CD4-positive, alpha-beta T cell treated with Interleukin-2 at 100 ng/mL for 4 hours (primary cell): ENCODE measurements around the gene LRRK2.
"Not testable (repeated sequence)": the region's sequence is repeated elsewhere in the genome, so short reads cannot be mapped to it uniquely, and the experiment has no call there.

ENCODE experiments used
- DNase-seq: peaks from one replicate; pipeline ENCODE4 v3.0.0-alpha.2; 2020; ENCODE audit warnings: low spot score

Gene LRRK2

DNA sequence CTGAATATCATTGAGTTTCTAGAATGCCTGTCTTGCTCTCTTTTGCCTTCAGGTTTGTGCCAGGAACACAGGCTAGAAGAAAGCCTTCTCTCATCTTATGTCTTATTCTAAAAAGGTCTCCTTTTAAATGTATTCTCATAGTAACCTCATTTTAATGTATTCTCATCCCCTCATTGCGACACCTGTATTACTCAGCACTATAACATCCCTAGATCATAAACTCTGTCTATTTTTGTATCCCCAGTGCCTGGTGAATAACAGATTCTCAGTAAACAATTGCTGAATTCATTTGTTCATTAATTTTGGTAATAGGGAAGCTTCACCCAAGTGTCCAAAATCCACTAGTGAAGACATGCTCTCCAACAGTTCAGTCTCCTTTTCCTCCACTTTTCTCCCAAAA, 8.8 kb upstream of the LRRK2 start:
- no peak for DNase-seq

DNA sequence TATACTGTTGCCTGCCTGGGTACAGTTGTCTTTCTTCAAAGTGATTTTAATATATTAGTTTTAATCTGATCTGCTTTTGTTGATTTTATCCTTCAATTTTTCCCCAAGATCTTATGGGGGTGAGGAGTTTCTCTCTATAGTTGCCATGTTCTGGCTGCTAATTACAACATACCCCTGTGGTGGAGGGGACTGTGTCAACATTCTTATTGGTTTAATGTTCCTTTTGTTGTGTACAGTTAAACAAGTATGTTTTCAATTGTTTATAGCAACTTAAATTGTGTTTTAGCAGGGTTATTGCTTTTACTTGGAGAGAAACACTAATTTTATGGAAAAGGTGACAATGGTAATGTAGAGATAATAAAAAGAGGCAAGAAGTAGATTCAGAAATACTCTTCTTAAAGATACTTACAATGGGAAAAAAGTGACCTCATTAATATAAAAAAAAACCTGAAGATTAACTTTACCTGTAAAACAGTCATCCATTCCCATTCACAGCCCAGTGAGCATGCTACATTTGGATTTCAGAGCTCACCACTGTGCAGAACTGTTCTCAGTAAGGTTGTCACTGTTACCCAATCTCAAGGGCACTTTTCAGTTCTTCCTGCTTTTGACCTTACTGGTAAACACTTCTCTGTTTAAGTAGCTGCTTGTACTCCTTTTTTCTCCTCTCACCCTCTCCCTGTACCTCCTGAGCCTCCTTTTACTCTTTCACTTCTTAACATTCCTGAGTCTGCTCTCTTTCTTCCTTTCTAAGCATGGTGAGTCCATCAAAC, 8.1 kb upstream of the LRRK2 start:
- DNase-seq, result no peak

DNA sequence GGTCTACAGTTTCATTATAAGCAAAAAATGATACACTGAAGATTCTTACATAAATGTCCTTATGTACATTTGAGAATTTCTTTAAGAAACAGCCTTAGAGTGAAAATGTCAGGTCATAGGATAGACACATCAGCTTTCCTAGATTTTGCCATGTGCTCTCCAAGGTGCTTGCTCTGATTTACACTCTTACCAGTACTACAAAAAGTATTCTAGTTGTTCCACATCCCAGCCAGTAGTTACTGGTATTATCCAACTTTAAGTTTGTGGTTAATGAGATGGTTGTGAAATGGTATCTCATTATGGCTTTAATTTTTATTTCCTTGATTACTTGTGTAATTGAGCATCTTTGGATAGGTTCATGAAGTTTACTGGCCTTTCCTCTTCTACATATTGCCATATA, 5.0 kb upstream of the LRRK2 start:
- no peak for DNase-seq

DNA sequence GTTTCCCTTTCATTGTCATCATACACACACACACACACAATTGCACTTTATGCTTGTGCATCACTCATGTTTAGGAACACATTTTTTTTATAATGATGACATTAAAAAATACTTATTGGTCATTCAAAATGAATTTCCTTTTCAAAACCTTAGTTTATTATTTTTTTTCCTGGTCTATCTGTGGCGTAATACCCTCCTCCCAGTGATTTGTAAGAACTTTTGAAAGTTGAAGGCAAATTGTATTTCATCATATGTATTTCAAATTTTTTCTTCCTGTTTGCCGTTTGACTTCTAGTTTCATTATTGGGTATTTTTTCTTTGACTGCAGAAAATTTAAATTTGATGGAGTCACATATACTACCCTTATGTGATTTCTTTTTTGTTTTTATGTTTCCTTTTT, 2.5 kb upstream of the LRRK2 start:
- no peak for DNase-seq

DNA sequence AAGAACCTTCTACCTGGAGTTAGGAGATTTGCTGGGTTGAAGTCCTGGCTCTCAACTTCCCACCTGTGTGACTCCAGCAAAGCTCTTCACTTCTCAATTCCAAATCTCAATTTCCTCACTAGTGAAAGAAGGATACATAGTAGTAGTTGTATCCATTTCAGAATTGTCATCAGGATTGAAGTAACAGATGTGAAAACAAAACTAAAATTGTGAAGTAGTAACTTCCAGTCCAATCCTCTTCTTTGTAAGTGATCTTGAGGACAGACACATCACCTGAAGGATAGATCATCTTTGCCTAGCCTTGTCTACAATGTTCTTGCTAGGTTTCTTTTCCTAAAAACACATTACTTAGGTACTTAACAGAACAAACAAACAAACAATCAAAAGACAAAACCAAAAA, 1.2 kb upstream of the LRRK2 start:
- no peak for DNase-seq

DNA sequence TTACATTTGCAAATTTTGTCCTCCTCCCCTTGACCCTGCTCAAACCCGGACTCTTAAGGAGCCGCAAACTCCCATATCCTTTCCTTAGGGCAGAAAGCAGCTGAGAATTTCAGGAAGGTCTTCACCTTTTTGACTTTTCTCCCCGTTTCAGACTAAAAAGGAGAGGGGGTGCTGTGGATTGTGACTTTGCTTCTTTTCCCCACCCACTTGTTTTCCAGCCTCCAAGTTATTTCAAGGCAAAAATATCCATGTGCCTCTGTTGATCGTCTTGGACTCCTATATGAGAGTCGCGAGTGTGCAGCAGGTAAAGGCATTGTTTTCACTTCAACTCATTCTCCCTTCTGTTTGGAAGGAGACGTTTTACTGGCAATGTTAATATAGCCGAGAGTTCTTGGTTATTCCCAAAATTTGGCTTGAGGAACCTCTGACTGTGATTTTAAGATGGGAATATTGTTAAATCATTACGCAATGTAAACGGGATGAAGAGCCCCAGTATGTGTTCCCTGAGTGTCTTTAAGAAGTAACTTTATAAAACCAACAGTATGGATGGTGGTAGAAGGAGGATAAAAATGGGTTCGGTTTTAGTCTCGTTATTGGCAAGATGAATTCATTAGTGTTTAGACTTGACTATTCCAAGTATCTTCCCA, 663 bp downstream of the LRRK2 start:
- DNase-seq, result no peak

DNA sequence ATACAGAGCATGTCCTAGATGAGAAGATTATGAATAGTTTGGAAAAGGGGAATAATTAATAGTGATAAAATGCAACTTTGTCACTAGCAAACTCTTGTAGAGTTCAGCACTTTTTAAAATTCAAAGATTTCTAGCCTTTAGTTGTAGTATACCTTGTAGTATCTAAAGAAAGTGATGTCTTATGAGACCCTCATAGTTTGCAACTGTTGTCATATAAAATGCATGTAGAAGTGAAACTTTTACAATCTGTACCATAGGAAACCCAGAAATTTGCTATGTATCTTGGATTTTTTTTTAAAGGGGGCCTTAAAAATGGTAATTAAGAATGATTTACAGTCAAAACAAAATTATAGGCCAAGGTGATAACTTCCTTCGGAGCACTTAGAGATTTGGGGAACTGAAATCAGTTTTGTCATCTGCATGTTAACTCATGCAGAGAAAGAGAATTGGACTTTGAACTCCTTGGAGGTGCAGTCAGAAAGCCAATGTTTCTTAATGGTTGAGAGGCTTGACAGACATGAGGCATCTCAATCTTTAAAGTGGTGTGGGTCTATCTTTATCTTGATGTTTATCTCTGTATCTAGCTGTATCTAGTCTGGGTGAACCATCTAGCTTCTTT, 1.3 kb downstream of the LRRK2 start:
- DNase-seq, result no peak

DNA sequence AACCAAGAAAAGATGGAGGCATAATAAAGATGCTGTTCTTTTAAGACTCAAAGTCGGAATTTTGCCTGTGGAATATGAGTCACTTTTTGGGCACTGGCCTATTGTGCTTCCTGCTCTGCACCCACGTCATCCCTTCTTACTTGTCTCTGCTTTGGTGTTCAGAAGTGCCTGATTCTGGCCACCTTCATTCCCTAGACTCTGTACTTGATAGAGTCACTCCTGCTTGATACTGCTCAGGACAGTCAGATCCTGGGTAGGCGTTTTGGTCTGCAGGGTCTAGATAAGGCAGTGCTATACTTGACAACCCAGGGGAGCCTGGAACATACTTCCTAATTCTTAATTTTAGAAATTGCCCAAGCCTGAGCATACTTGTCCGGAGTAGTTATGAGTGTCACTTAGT, 1.9 kb downstream of the LRRK2 start:
- no peak for DNase-seq

DNA sequence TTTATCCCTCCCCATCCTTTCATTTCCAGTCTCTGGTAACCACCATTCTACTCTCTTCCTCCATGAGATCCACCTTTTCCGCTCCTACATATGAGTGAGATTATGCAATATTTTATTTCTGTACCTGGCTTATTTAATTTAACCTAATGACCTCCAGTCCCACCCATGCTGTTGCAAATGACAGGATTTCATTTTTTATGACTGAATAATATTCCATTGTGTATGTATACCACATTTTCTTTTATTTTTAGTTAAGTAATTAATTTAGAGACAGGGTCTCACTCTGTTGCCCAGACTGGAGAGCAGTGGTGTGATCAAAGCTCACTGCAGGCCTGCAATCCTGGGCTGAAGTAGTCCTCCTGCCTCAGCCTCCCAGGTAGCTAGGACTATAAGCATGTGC, 2.6 kb downstream of the LRRK2 start:
- DNase-seq, result no peak

DNA sequence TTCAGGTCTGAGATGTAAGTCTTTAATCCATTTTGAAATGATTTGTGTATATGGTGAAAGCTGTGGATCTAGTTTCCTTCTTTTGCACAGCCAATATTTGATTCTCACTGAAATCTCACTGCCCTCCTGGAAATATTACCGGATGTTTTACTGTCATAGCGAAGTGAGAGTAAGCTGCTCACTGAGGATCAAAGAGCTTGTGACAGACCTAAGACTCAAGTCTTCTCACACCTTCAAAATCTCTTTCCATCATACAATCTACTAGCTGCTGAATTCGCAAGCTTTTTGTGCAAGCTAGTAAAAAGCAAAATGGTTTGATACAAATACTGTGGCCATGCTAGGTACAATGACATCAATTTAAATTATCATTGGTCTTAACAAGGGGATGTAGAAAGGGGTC, 3.9 kb downstream of the LRRK2 start:
- DNase-seq, result no peak

DNA sequence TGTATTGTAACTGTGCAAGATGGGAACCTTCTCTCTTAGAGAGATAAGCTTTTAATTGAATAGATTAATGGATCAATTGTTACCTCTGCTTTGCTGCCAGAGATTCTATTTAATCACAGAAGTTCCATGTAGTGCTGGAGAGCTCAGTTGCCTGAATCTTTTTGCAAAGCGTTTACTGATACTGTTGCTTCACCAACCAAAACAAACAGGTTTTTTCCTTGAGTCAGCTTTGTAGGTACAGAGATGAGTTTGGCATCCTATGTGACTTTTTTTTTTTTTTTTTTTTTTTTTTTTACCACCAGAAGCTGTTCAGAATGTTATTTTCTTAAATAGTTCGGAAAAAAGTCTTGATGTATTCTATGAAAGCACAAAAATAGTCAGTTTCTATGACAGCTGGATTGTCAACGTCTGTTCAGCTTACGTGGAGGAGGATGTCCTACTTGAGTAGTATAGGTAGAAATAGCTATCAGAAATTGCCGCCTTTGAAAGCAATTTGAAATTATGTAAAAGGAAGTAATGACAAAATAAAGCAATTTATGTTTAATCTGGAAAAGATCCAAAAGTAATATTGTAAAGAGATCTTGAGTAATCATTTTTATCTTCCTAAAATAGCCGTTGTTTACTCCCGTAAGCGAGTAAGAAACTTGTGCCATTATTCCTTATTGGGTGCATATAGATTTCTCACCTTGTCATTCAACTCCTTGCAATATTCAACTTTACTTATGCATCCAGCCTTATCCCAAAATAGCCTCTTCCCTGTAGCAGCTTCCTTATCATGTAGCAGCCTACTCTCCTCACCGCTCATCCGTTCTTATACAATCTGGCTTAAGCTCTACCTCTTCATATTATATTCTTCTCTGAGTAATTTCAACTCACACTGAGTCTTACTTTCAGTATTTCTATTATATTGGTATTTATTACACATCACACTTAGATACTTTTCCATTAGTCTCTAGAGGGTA, 5.2 kb downstream of the LRRK2 start:
- no peak for DNase-seq

DNA sequence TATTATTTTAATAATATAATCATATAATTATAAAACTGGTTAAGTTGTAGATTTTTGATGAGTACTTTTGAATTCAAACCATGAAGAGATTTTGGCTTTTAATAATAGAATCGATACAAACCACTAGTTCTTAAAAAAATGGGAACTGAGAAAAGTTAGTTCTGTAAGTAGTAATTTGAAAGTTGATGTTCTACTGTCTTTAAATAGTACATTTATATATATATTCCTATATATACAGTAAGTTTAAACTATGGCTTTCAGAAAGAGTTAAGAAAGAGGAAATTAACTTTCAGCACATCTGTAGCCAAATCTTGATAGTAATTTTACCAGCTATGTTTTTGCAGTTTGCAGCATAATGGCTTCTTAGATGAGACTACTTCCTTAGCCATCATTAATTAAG, 7.8 kb downstream of the LRRK2 start:
- no peak for DNase-seq

DNA sequence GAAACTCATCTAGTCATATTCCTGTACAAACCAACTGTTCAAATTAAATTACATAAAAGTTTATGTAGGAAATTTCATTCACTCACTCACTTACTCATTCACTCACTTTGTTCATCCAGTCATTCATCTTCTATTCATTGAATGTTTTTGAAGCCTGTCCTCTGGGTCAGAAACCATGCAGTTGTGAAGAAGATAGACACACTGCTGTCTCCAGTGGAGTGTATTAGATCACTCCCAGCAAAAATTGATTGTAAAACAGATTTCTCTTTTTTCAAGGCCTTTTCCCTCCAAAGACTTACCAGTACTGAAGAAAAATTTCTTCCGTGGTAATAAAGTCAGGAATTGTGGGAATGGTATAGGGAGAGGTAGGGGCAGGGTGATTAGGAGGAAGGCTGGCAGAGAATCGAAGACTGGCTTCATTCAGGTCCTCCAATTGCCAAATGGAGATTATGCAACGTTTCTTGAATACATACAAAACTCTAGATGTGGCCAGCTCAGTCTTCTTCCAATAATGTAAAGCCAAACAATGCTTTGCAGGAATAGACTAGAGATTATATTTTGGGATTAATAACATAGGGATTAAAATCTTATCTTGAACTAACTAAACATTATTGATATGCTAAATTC, 9.1 kb downstream of the LRRK2 start:
- no peak for DNase-seq

DNA sequence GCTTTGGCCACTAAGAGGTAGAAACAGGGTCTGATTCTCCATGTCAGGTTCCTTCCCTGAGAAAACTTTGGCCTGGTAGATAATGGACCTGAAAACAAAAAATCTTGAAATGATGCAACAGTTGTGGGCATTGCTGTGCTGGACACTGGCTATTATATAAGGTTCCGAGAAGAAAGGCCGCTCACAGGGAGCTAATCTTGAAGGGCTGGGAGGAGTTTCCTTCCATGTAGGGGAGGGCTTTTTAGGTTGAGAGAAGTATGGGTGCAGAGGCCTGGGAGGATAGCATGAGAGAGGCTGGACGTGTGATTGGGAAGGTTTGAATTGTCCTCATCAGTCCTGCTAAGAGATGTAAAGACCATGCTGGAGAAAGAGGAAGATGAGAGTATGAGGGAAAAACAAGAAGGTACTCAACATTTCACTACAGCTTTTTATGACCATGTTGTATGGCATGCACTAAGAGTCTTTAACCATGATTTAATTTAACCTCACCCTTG, 11.6 kb downstream of the LRRK2 start:
- no peak for DNase-seq

DNA sequence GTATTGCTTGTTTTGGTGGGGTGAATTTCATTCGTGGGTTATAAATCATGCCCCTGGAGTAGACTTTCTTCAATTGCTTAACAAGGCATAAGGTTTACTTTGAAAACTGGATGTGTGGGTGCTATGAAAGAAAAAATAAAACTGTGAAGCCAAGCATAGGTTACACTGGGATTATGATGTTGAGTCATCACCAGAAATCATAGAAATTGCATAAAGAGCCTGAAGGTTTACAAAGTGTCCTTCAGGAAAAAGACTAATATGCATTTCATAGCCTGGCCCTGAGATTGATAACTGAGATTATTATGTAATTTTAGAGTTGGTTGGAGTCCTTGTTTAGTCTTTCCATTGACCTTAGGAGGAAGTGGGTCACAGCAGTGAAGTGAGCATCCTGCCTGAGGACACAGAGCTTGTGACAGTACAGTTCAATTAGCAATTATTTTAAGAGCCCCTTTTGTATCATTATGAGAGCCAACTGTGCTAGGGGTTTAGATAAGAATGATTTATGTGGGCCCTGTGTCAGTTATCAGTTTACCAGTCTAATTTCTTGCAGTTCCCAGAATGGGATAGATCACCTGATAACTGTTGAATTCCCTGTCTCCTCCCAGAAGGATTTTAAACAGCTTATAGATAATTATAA, 13.6 kb downstream of the LRRK2 start:
- DNase-seq, result no peak

DNA sequence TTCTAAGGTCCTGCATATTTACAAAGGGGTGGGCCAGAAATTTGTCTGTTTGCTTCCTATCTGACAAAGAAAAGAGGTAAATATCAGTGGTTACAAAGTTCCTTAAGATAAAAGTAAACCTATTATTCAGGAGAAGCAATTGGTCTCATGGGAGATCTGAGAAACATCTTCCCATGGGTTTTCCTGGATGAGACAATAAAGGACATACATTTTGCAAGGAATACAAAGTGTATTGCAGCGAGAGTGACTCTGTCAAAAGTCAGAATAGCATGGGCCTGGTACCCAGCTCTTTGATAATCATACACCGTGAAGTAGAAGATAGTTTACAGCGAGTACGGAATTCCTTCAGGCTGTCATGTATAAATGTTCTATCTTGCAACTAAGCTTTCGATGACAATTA, 14.2 kb downstream of the LRRK2 start:
- DNase-seq, result no peak

DNA sequence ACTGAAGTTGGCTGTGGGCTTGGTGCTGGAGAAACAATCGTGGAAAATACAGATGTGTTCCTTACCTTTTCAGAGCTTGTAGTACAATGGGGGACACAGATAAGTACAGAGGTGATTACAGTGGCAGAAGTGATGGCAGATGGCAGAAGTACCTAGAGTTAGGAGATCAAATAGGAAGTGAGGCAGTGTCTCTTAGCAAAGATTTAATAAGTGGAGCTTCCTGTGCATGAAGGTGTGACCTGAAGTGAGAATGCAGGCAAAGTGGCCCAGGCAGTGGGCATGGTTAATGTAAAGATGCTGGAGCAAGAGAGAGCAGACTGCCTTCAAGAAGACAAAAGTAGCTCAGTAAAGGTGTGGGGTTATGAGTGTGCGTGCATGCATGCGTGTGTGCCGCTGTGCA, 16.0 kb downstream of the LRRK2 start:
- no peak for DNase-seq

DNA sequence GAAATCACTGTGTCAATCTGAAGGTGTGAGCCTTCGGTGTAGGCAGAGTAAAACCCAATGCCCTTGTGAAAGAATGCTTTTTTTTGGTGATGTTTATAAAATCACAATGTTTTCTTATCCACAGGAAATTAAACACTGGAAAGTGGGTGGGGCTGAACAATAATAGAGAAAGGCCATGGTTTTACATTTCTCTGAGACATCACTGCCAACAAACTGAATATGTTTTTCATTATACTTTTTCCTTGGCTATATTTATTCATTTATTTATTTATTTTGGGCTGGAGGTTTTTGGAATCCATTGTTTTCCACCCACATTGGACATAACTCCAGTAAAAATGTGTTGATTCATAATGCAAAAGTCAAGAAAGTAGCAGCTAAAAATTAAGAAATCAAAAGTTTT, 16.9 kb downstream of the LRRK2 start:
- no peak for DNase-seq

DNA sequence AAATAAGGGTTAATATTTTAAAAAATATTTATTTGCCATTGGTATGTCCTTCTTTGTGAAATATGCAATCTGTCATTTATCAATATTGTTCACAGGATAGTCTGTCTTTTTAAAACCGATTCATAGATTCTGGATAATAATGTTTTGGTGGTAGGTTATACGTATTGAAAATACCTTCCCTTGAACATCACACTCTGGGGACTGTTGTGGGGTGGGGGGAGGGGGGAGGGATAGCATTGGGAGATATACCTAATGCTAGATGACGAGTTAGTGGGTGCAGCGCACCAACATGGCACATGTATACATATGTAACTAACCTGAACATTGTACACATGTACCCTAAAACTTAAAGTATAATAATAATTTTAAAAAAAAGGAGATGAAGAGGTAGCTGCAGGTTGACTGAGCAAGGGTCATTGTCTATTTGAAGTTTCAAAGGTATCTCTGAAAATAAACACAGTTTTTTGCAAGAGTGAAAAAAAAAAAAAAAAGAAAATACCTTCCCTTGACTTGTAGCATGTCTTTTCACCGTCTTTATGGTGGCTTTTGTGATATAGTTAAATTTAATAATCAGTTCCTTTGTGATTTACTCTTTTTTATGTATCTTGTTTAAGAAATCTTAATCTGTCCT, 19.8 kb downstream of the LRRK2 start:
- DNase-seq, result not testable (repeated sequence)

DNA sequence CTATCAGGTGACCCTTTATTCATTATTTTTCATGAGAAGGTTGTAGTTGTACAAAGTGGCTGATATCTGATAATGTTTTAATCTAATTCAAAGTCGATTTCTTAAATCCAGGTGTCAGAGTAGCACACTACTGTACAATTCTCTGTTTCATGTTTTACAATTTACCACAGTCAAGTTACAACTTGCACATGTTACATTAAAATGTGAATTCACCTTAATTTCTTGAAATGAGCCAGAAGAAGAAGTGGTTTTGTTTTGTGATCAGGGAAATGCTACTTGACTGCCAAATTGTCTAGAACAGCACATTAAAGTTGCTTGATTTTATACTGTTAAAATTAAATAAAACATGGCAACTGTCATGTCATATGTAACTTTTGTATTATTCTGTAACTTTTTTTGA, 23.2 kb downstream of the LRRK2 start:
- no peak for DNase-seq
